Upper lobe of right lung (tissue), 1 donor: Measurements from ENCODE around the gene CCDC88B. TPM values are rescaled to one million over a fixed set of nuclear protein-coding genes. Genes with fewer than 3 reads are reported as not detected.

Experiments
- ATAC-seq: fragments of 200-7000 bp; cut with Tn5 transposase; one replicate; pipeline ENCODE4 v1.9.1; 2020; ENCODE audit warnings: mild to moderate bottlenecking, moderate library complexity
- DNase-seq: peaks from one replicate; pipeline ENCODE4 v3.0.0-alpha.2; 2020
- H3K27ac ChIP-seq: fragments of 200-600 bp; one replicate; pipeline ENCODE4 v1.8.0; 2022
- H3K27me3 ChIP-seq: fragments of 200-600 bp; one replicate; pipeline ENCODE4 v1.8.0; 2022; ENCODE audit warnings: mild to moderate bottlenecking
- H3K36me3 ChIP-seq: fragments of 200-600 bp; one replicate; pipeline ENCODE4 v1.8.0; 2022
- H3K4me1 ChIP-seq: fragments of 200-600 bp; one replicate; pipeline ENCODE4 v1.8.0; 2022
- H3K4me3 ChIP-seq: fragments of 200-600 bp; one replicate; pipeline ENCODE4 v1.8.0; 2022; ENCODE audit warnings: mild to moderate bottlenecking
- H3K9me3 ChIP-seq: fragments of 200-600 bp; one replicate; pipeline ENCODE4 v1.8.0; 2022
- intact Hi-C: fragments of 100-400 bp; cut with DNase I; formaldehyde crosslinking; loops from one replicate; pipeline ENCODE4 v1.11.0; 2022
- total RNA-seq: library from RNA; stranded (reverse); fragmentation: NEBNext Ultra II Directional; extraction: Animal tissue kit (Norgen Biotek cat#: 25700); gene quantifications from one replicate; pipeline ENCODE4 v1.2.1, GENCODE V29; 2021
- TF ChIP-seq, protein P1 (sequence below): fragments of 200-600 bp; IDR thresholded peaks from one replicate; pipeline ENCODE4 v1.8.0; 2022; ENCODE audit warnings: antibody characterized with exemption
- donor health status: DM: no; HTN: yes; CAD: no; lungs with severe emphysema.

The CCDC88B gene
- total RNA-seq, 1 donor from 2014 or later: 20.7 TPM

DNA sequence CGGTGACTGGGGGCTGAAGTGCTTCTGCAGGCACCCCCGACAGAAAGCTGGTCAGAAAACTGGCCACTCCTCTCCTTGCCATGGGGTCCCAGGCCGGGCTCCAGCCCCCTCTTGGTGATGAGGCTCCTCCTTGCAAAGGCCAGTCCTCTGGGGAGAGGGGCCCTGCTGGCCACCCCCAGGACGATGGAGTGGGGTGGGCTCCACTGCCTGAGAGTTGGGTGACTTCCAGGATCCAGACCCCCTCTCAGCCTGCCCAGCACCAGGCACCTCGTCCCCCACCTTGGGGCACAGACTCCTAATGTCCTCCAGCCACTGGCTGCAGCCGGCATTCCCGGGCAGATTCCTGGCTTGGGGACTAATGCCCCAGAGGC lies 18.5 kb downstream of the CCDC88B start:
- Histone ChIP-seq H3K27me3 (no peaks in the 10 kb centered on the region), H3K36me3 (peaks cover 26% of the 10 kb centered on the region), H3K4me1 (peaks cover 32% of the 10 kb centered on the region), H3K9me3 (no peaks in the 10 kb centered on the region), H3K27ac (peak overlapping the region; percentile 91), H3K4me3 (peak overlapping the region; percentile 91)
- intact Hi-C loops: no loop called here
- DNase-seq (no peak), ATAC-seq (no peak)
- TF ChIP-seq, protein P1, sequence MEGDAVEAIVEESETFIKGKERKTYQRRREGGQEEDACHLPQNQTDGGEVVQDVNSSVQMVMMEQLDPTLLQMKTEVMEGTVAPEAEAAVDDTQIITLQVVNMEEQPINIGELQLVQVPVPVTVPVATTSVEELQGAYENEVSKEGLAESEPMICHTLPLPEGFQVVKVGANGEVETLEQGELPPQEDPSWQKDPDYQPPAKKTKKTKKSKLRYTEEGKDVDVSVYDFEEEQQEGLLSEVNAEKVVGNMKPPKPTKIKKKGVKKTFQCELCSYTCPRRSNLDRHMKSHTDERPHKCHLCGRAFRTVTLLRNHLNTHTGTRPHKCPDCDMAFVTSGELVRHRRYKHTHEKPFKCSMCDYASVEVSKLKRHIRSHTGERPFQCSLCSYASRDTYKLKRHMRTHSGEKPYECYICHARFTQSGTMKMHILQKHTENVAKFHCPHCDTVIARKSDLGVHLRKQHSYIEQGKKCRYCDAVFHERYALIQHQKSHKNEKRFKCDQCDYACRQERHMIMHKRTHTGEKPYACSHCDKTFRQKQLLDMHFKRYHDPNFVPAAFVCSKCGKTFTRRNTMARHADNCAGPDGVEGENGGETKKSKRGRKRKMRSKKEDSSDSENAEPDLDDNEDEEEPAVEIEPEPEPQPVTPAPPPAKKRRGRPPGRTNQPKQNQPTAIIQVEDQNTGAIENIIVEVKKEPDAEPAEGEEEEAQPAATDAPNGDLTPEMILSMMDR: no peak

DNA sequence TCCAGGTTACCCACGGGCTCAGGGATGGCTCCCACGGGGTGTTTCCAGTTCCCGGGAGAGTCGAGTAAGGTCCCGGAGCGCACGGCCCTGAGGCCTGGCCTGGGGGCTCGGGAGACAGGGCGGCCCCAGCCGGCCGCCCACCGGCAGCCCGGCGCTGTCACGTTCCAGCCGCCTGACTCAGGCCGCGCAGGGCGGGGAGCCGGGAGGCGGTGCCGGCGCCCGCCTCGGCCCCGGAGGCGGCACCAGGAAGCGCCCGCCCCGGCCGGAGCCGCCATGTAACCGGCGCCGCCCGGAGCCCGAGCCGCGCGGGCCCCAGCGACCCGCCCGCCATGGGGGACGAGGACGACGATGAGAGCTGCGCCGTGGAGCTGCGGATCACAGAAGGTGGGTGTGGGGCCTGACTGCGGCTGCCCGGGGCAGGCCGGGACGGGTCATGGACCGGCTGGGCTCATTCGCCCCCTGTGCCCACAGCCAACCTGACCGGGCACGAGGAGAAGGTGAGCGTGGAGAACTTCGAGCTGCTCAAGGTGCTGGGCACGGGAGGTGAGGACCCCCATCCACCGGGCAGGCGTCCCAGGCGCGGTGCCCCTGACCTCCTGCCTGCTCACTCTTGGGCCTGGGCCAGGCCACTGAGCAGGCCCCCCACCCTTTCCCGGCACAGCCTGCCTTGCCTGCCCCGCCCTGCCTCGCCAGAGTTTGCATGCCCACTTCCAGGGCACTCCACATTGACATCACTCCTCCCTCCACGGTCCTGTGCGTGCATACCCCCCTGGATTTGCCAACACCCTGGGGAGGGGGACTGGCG lies 19.1 kb downstream of the CCDC88B start, which contains the start of gene RPS6KA4:
TSS of gene RPS6KA4 (plus strand) at position 256 of the 805 bp plus-strand sequence. CDS start at position 330, 74 bp downstream.
- TF ChIP-seq, protein P1: no peak
- H3K4me3 ChIP-seq: peak within 1 kb of the TSS; percentile 91
- H3K9me3 ChIP-seq: no peaks in the 10 kb centered on the region
- peaks cover 32% of the 10 kb centered on the region for H3K4me1 ChIP-seq
- ATAC-seq (peak; percentile 87), DNase-seq (peak; percentile 87)
- intact Hi-C loops: no loop called here
- H3K36me3 ChIP-seq: peaks cover 32% of the 10 kb centered on the region
- no peaks in the 10 kb centered on the region for H3K27me3 ChIP-seq
- peak within 1 kb of the TSS; percentile 91 for H3K27ac ChIP-seq

DNA sequence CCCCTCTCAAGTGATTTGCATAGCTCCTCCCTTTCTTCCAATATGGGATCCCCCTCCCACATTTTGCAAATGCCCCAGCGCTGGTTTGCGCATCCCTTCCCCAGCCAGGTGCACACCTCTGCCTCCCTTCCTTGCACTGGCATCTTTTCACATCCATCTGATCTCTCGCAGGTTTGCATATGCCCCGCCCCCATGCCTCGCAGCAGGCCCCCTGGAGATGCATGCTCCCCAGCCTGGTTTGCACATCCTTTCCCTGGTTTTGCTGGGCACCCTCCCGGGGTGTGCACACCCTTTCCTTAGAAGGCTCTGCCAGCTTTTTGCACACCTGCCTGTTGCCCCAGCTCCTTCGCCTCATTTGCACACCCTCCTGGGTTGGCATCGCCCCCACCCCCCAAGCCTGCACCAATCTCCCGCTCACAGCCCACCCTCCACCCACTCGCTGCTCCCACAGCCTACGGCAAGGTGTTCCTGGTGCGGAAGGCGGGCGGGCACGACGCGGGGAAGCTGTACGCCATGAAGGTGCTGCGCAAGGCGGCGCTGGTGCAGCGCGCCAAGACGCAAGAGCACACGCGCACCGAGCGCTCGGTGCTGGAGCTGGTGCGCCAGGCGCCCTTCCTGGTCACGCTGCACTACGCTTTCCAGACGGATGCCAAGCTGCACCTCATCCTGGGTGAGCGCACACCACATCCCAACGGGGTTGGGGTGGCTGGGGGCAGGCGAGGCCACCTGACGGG lies 19.9 kb downstream of the CCDC88B start:
- Histone ChIP-seq H3K27ac (peak overlapping the region; percentile 91), H3K4me1 (peaks cover 32% of the 10 kb centered on the region), H3K36me3 (peaks cover 36% of the 10 kb centered on the region), H3K9me3 (no peaks in the 10 kb centered on the region), H3K4me3 (peak overlapping the region; percentile 91), H3K27me3 (no peaks in the 10 kb centered on the region)
- ATAC-seq (peak; percentile 21), DNase-seq (peak; percentile 70)
- intact Hi-C loops: no loop called here
- TF ChIP-seq, protein P1: no peak

DNA sequence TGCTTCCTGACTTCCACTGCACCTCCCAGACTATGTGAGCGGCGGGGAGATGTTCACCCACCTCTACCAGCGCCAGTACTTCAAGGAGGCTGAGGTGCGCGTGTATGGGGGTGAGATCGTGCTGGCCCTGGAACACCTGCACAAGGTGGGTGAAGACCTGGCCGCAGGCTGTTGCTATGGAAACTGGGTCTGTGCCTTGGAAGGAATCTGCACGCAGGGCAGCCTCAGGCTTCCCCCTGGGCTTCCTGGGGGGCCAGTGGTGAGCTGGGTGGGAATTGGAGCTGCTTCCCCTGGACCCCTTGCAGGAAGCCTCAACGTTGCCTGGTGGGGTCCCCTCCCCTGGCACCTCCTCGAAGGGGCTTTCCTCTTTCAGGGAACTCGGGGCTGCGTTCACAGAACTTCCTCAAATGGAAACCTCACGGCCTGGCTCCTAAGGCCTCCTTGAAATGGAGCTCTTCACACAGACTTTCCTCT lies 20.5 kb downstream of the CCDC88B start:
- intact Hi-C loops: no loop called here
- no peak for ATAC-seq
- Histone ChIP-seq H3K4me3 (peak overlapping the region; percentile 91), H3K36me3 (peaks cover 42% of the 10 kb centered on the region), H3K9me3 (no peaks in the 10 kb centered on the region), H3K27me3 (no peaks in the 10 kb centered on the region), H3K4me1 (peaks cover 28% of the 10 kb centered on the region), H3K27ac (peak overlapping the region; percentile 11)
- TF ChIP-seq, protein P1: no peak
- DNase-seq: no peak

DNA sequence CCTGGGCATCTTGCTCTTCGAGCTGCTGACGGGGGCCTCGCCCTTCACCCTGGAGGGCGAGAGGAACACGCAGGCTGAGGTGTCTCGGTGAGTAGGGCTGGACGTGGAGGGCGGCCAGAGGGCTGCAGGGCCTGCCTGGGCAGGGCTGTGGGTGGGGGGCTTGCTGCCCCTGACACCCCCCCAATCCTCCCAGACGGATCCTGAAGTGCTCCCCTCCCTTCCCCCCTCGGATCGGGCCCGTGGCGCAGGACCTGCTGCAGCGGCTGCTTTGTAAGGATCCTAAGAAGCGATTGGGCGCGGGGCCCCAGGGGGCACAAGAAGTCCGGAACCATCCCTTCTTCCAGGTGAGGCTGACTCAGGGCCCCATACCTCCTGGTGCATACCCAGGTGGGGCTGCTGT lies 21.7 kb downstream of the CCDC88B start:
- no peaks in the 10 kb centered on the region for H3K9me3 ChIP-seq
- peaks cover 25% of the 10 kb centered on the region for H3K4me1 ChIP-seq
- DNase-seq: no peak
- no peak overlapping the region for H3K4me3 ChIP-seq
- H3K27ac ChIP-seq: no peak overlapping the region
- no peak for ATAC-seq
- H3K36me3 ChIP-seq: peaks cover 54% of the 10 kb centered on the region
- H3K27me3 ChIP-seq: no peaks in the 10 kb centered on the region
- TF ChIP-seq, protein P1: no peak
- intact Hi-C loops: no loop called here
